Stimulated activated CD8-positive, alpha-beta memory T cell treated with anti-CD3 and anti-CD28 coated beads, Interleukin-7, amount 100 ng/mL, for 24 hours (primary cell): ENCODE data around the gene PRKCZ.
A peak's percentile ranks its signal among the peaks of the same experiment; 100 is the strongest.

Experiments used
- DNase-seq: peaks from one replicate; pipeline ENCODE4 v3.0.0-alpha.2; 2020; ENCODE audit warnings: low read depth

PRKCZ gene

DNA sequence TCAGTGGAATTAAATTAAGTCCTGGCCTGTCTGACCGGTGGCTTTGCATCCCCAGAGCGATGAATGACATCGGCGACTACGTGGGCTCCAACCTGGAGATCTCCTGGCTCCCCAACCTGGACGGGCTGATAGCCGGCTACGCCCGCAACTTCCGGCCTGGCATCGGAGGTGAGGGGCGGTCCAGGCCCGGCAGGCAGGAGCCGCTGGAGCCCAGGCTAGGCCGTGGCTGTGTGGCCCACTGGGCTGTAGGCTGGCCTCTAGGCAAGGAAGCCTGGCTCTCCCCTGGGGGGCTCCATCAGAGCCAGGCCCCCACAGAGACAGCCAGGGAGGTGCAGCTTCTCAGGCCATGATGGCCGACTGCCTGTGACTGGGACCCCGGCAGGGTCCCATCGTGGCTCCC is 25.3 kb upstream of the PRKCZ start:
- no peak for DNase-seq

DNA sequence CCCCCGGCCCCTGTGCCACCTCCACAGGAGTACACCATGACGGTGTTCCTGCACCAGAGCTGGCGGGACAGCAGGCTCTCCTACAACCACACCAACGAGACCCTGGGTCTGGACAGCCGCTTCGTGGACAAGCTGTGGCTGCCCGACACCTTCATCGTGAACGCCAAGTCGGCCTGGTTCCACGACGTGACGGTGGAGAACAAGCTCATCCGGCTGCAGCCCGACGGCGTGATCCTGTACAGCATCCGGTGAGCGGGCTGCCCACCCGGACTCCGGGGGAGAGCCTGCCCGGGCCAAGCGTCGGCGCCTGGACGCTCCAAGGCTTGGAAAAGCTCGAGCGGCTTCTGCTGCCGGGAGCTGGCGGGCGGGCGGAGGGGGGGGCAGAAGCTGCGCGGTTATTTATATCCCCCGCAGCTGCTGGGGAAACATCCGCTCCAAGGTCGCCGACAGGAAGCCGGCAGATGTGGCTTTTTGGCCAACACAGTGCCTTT is 24.7 kb upstream of the PRKCZ start:
- no peak for DNase-seq

DNA sequence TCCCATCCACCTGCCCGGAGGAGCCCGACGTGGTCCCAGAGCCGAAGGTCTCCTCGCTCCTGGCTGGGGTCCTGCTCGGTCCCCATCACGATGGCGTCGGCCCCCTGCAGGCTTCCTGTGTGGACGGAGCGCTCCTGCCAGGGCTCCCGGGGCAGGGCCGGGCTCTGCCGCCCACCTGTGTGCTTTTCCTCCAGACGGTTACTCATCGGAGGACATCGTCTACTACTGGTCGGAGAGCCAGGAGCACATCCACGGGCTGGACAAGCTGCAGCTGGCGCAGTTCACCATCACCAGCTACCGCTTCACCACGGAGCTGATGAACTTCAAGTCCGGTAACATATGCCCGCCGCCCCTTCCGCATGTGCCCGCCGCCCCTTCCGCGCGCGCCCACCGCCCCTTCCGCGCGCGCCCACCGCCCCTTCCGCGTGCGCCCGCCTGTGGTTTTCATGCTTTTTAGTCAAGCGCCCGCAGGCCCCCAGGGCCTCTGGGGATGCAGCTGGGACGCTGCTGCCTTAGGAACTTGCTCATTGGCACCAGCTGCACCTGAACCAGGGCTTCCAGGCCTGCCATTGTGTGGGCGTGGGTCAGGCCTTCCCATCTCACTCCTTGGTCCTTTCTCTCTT is 22.1 kb upstream of the PRKCZ start:
- DNase-seq = no peak

DNA sequence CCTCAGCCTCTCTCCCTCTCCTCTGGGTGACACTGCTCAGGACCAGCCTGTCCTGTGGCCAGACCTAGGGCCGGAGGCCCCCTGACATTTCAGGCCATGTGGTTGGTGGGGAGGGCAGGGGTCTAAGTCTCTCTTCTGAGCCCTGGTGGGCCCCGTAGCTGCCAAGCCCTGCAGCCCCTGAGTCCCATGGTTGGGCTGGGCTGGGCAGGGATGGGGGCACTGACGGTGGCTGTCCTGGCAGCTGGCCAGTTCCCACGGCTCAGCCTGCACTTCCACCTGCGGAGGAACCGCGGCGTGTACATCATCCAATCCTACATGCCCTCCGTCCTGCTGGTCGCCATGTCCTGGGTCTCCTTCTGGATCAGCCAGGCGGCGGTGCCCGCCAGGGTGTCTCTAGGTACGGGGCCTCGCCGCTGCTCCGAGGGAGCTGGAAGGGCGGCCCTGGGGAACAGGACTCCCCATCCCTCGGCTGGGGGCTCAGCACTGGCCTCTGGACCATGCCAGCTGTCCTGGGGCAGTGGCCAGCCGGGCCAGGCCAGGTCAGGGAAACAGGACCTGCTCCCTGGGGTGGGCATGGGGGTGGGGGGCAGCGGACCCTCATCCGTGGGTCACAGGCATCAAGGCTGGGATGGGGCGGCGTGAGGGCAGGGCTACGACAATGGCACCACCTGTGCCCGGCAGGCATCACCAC is 21.2 kb upstream of the PRKCZ start:
- DNase-seq = no peak

DNA sequence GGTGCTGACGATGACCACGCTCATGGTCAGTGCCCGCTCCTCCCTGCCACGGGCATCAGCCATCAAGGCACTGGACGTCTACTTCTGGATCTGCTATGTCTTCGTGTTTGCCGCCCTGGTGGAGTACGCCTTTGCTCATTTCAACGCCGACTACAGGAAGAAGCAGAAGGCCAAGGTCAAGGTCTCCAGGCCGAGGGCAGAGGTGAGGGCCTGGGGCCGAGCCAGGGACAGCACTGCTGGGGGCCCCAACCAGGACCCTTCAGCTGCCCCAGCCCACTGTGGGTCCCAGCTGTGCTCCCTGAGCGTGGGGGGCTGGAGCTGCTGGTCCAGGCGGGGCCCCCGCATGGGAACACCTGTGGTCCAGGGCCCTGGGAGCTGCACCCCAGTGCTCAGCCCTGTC is 20.6 kb upstream of the PRKCZ start:
- no peak for DNase-seq

DNA sequence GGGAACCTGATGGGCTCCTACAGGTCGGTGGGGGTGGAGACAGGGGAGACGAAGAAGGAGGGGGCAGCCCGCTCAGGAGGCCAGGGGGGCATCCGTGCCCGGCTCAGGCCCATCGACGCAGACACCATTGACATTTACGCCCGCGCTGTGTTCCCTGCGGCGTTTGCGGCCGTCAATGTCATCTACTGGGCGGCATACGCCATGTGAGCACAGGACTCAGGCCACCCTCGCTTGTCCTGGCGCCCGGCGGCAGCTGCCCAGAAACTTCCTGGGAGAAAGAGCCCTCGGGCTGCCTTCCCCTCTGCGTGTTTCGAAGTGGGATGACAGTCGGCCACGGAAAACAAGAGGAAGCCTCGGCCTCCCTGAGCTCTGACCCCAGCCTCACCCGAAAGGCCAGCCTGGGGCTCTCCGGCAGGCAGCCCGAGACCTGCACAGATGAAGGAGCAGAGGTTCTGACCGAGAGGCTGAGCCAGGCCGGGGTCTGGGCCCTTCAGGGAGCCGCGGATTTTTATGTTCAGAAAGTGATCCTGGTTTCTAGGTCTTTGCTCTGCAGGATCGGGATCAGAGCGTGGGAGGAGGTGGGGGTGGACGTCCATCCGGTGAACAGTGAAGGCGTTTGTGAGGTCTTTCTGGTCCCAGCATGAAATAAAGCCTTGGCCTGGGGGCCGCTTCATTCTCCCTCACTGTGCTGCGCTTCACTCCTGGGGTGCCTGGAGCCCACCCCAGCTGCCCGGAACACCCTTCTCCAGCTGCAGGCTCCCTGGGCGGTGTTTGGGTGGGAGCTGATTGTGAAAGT is 19.9 kb upstream of the PRKCZ start:
- no peak for DNase-seq

DNA sequence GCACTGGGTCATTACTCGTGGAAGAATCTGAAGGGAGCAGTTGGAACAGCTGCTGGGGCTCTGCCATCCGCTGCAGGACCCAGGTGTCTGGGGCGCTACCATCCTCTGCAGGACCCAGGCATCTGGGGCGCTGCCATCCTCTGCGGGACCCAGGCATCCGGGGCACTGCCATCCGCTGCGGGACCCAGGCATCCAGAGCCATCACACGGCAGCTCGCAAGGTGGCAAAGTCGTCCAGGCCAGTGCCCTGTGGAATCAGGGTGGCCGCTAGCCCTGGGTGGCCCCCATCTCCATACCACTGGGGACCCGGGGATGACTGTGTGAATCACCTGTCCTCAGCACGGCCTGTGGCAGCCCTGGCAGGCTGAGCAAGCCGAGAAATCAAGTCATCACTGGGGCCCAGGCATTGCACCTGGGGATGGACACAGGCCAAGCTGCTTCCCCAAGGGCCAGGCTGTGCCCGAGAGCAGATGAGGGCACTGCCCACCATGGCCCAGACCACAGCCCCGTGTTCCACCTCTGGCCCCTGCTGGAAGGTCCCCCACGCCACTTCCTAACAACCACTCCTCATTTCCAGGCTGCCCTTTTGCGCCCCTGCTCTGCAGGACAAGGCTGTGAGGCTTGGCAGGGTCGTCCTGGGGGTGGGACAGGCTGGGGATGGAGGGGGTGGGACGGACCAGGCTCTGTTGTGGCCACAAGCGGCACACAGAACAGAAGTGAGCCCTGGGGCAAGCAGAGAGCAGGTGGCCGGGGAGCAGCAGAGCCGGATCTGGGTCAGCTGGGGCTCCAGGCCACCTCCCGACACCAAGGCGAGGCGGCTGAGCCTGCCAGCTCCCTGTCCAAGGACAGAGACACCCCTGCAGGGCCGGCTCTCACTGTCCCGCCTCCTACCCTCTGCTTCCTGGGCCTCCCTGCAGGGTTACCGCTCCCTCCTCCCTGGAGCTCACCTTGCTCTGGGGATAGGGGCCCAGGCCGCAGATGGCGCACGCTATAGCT is 18.4 kb upstream of the PRKCZ start:
- no peak for DNase-seq

DNA sequence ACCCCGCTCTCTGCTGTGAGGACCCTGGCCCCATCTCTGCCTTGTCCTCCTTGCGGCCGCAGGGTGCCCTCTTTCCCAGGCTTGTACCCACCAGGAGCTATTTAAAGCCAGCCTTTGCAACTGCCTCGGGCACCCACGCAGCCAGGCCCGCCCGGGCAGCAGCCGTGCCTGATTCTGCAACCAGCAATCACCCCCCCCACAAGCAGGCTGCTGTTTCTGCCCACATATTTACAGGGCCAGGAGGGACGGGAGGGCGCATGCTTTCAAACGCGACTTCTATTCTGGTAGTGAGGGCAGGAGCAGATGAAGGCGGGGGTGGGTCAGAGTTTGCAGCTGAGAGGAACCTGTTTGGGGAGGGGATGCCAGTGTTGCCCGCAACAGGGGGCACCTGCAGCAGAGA is 17.5 kb upstream of the PRKCZ start:
- DNase-seq = no peak

DNA sequence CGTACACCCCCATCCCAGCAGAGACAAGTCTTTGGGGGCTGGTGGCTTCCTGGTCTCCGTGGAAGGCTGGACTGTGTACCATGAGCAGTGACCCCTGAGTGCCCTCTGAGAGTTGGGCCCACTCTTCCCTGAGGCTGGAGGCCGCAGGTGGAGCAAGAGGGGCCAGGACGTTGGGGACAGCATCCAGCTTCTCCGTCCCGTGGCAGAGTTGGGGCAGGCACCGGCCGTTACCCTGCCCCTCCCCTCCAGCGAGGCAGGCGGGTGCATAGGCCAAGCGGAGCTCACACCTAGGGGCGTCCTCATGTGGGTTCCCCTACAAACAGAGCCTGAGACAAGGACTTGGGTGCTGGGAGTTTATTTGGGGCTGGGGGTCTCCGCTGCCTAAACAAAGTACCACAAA is 17.0 kb upstream of the PRKCZ start:
- DNase-seq = no peak

DNA sequence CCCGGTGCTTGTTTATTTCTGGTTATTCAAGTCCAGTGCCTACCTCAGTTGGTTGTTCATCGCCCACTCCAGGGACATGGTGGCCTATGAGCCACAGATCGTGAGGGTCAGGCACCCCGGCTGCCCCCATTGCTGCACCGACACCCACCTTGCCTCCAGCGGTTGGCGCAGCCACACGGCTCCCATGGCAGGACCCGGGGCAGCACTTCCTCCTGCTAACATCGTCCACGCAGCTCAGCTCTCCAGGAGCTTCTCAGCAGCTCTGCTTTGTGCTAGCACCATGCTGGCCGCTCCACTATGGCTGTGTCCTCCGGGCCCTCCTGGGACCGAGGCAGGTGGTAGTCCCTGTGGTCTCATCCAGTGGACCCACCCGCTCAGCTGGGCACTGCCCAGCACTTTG is 13.9 kb upstream of the PRKCZ start:
- no peak for DNase-seq

DNA sequence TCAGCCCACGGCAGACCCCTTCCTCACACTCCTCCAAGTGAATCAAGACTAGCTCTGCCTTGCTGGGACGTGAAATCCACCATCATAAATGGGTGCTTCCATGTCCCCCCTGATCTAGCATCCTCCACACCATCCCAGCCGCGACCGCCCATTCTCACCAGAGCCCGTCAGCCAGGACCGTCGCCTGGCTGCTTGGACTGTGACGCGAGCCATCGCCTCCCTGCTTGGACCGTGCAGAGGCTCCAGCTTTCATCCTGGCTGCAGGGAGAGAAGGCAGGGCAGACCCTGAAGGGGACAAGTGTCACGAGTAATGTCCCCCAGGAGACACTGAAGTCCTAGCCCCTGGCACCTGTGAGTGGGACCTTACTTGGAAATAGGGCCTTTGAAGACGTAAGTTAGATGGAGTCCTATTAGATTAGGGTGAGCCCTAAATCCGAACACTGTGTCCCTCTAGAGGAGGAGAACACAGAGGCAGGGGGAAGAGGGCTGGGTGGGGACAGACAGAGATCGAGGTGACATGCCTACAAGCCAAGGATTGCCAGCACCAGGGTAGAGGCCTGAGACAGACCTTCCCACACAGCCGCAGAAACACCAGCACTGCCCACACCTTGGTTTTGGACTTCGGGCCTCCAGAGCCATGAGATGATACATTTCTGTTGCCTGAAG is 12.8 kb upstream of the PRKCZ start:
- DNase-seq = no peak

DNA sequence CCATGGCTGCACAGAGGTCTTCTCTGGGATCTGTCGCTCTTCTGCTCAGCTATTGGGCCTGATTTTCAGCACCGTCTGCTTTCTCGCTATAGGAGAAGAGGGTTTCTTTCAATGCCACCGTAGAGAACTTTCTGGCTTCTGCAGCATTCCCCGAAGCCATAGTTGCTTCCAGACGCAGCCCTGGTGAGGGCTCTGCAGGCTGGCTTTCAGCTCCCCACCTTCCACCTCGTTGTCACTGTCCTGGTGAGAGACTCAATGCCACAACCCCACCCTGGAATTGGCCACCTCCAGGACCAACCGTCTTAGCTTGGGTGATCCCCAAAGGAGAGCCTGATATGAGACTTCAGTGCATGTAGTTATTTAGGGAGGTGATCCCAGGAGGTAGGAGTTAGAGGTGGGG is 12.0 kb upstream of the PRKCZ start:
- DNase-seq = no peak

DNA sequence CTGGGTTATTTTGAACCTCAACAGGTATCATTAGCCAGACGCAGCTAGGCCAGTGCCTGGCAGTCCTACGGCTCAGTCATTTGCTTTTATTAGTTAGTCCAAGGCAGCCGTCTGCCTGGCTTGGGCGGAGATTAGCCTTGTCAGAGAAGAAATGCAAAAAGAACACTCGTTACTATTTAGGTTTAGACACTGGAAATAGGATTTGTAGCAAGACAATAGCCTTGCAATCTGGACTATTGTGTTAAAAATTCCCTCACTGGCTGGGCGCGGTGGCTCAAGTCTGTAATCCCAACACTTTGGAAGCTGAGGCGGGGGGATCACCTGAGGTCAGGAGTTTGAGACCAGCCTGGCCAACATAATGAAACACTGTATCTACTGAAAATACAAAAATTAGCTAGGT is 11.0 kb upstream of the PRKCZ start:
- no peak for DNase-seq

DNA sequence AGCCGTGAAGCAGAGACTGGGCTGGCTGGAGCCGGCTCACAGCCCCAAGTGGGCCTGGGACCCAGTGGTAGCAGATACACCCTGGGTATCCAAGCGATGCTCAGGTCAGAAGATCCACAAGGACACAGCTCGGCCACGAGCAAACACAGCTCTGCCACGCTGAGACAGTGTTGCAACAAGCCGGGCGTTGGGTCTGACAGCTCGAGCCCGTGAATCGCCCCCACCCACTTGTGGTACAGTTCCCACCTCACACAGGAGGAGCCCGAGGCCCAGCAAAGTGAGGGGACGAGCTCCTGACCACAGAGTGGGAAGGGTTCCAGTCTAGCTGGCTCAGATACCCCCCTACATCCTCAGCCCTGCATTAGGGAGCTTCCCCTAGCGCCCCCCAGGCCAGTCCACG is 8.9 kb upstream of the PRKCZ start:
- DNase-seq = no peak

DNA sequence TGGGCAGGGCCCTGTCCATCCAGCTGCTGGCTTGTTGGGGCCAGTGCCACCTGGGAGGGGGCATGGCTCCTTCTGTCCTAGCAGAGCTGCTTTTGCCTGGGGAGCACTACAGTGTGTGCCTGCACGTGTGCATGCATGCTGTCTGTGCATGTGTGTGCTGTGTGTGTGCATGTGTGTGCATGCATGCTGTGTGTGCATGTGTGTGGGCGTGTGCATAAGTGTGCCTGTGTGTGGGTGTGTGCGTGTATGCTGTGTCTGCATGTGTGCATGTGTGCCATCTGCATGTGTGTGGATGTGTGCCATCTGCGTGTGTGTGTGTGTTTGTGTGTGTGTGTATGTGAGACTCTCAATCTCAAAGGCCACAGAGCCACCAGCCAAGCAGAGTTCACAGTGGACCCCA is 8.3 kb upstream of the PRKCZ start:
- no peak for DNase-seq

DNA sequence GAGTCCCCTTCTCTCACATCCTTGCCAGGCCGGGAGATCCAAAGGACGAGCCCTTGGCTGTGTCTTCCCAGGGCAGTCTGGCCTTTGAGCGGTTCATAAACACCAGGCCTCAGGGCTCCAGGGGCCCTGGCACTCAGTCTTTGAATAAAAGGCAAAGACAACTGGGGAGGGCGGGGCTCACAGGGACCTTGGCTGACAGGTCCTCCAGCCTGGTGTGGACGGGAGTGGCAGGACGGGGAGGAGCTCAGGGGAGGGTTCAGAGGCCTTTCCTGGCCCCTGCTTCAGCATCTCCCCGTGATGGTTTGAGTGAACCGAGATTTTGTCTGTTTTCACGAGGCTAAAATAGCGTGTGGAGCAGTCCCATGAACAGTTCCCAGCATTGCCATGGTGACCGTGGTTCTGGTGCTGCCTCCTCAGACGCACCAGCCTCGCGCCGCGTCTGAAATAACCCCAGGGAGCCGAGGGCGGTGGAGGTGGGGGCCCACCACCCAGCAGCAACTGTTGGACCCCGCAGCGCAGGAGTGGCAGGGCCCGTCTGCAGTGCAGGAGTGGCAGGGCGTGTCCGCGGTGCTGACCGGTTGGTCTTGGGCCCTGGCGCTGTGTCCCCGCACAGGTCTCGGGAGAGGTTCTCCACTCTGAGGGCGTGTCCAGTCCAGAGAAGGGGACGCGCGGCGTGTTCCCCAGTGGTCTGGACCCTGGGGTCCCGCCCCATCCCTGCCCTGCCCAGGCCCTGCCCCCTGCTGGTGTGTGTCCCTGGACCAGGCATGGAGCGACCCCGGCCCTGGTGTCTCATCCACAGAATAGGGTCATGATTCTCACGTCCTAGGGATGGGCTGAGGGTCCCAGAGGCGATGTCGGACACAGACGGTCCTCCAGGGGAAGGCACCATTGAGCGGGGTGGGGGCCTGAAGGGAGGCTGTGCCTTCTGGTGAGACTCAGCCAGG is 7.1 kb upstream of the PRKCZ start:
- DNase-seq = no peak

DNA sequence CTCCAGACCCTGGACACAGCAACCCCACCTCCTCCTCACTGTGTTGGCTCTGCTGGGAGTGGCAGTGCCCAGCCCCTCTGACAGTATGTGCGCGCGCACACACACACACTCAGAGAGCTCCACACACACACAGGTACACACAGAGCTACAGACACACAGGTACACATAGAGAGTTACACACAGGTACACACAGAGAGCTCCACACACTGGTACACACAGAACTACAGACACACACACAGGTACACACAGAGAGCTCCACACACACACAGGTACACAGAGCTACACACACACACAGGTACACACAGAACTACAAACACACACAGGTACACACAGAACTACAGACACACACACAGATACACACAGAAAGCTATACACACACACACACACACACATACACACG is 6.3 kb upstream of the PRKCZ start:
- no peak for DNase-seq

DNA sequence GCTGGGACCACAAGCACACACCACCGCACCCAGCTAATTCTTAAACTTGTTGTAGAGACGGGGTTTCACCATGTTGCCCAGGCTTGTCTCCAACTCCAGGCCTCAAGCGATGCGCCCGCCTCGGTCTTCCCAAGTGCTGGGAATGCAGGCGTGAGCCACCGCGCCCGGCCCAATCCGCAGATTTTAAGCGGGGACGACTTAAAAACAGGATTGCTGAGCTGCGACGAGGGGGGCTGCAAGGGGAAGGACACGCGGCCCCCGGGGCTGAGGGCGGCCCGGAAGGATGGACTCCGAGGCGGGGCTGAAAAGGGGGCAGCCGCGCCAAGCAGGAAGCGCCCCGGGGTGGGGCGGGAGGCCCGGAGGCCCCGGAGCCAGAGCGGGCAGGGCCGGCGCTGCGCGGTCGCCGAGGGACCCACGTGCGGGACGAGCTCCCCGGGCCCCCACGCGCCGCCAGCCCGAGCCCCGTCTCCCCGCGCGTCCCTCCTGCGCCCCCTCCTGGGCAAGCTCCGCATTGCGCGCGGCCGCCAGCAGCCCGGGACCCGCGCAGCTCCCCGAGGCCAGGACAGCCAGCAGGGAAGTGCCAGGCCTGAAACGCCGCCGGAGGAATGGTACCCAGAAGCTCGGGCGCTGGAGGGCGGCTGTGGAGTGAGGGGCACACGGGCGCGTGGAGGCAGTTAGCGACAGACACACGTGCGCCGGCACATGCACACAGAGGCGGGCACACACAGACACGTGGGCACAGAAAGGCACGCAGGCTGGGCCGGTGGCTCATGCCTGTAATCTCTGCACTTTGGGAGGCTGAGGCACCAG is 5.5 kb upstream of the PRKCZ start:
- peak; percentile 59 for DNase-seq

DNA sequence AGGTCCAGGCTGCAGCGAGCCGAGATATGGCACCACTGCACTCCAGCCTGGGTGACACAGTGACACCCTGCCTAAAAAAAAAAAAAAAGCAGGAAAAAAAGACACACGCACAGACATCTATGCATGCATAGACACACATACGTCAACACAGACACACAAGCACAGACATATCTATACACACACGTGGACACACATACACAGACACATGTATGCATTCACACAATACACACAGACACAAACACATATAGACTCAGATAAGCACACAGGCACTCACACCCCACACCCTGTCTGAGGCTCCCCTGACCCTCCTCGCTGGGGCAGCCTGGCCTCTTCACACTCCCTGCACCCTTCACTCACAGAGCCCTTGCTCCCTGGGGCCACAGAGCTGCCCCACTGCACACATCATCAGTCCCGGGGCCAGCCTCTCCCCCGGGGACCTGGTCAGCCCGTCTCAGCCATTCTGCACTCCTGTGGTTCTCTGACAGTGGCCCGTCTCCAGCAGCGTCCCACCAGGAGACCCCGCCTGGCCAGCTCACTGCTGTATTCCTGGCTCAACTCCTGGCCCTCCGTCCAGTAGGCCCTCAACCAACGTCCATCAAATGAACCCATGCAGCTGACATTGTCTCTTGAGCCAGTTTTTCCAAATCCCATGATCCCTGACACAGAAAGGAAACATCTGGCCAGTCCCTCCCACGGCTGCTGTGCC is 4.6 kb upstream of the PRKCZ start:
- no peak for DNase-seq
